Aorta (tissue), 5 donors: ENCODE data around the gene NFIX. TPM values are rescaled to one million over a fixed set of nuclear protein-coding genes. Genes with fewer than 3 reads are reported as not detected.

Experiments
- ATAC-seq: fragments of 200-7000 bp; cut with Tn5 transposase; one replicate; pipeline ENCODE4 v1.9.1; 2022; ENCODE audit warnings: moderate library complexity; ENCODE audit not compliant: low FRiP score
- DNase-seq, 2 donors: peaks; one replicate each; pipeline ENCODE4 v3.0.0-alpha.2; 2020
- H3K27ac ChIP-seq, 2 donors: one replicate each; pipeline ENCODE4 v1.5.1; 2013; ENCODE audit warnings: low read length in 2 of 2, mild to moderate bottlenecking in 2 of 2, moderate library complexity in 2 of 2, control low read depth in 1 of 2, inconsistent platforms in 1 of 2, low read depth in 1 of 2
- H3K27me3 ChIP-seq, 2 donors: one replicate each; pipeline ENCODE4 v1.6.1; 2013; ENCODE audit warnings: control low read depth in 1 of 2, low read length in 1 of 2, mild to moderate bottlenecking in 1 of 2, moderate library complexity in 1 of 2; ENCODE audit not compliant: insufficient read depth in 2 of 2, control insufficient read depth in 1 of 2
- H3K36me3 ChIP-seq, 2 donors: one replicate each; pipeline ENCODE4 v1.6.1; 2013; ENCODE audit warnings: control low read depth in 1 of 2, low read length in 1 of 2, mild to moderate bottlenecking in 1 of 2; ENCODE audit not compliant: insufficient read depth in 2 of 2, control insufficient read depth in 1 of 2
- H3K4me1 ChIP-seq, 2 donors: one replicate each; pipeline ENCODE4 v1.6.1; 2013; ENCODE audit warnings: low read length in 2 of 2, control low read depth in 1 of 2, mild to moderate bottlenecking in 1 of 2, moderate library complexity in 1 of 2; ENCODE audit not compliant: insufficient read depth in 2 of 2, control insufficient read depth in 1 of 2
- H3K4me3 ChIP-seq, 2 donors: one replicate each; pipeline ENCODE4 v1.5.1; 2013; ENCODE audit warnings: low read length in 2 of 2, control low read depth in 1 of 2, mild to moderate bottlenecking in 1 of 2
- H3K9me3 ChIP-seq: one replicate; pipeline ENCODE4 v1.6.1; 2013; ENCODE audit warnings: mild to moderate bottlenecking, low read length; ENCODE audit not compliant: control insufficient read depth
- WGBS, 2 donors: extraction: QIAGEN DNeasy Blood & Tissue Kit; methylation state at CpG; one replicate each; pipeline ENCODE4 v1.1.7; 2013; 5-methylcytosine and 5-hydroxymethylcytosine counted together
- intact Hi-C, 2 donors: fragments of 100-400 bp; cut with DNase I; formaldehyde crosslinking; loops; one replicate each; pipeline versions ENCODE4 v1.14.2 to v1.15.0; 2022
- polyA plus RNA-seq, 2 donors: library from polyadenylated mRNA; stranded (reverse); fragments of 200-250 nt; gene quantifications; one replicate each; pipeline ENCODE4 v1.2.3, GENCODE V29; 2013
- total RNA-seq, 2 donors: library from RNA; stranded (reverse); fragmentation: NEBNext Ultra II Directional; extraction: Animal tissue kit (Norgen Biotek cat#: 25700); gene quantifications; one replicate each; pipeline ENCODE4 v1.2.1, GENCODE V29; 2021
- donor health status: healthy with polysubstance abuse.
- donor health status: Bipolar disorder and iron deficiency.
- donor health status: DM: no; HTN: no; CAD: no.
- donor health status: DM: no; HTN: no; CAD: no.
- donor health status: DM: yes; HTN: yes; CAD: no.

Gene NFIX
- total and polyA plus RNA-seq, 4 donors, result 45.5 to 327 (median 117) TPM

DNA sequence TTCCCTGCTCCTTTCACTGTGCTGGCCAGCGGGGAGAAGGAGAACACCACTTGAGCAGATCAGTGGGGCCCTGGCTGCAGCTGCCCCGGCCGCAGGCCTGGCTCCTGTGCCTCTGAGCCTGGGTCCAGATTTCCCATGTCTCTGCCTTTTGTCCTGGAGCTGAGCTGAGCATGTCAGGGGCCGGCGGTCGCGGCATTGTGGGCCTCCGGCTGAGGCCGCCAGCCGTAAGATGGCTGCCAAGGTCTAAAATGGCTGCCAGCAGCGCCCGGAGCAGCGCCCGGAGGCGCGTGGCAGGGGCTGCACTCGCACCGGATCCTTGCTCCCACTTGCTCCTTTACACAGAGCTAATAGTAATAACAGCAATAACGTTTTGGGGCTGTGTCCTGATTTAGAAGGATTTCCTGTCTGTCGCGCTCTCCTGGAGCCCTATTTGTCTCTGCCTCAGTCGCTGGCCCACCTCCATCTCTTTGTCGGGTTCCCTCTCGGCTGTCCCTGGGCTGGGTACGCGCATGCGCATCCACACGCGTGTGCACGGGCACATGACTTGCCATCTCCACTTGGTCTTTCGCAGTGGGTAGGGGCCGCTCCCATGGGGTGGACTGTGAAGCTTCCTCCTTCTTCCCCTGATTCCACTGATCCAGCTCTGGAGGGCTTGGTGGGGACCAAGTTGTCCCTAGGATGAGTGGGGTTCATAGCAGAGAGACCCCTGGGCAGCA, 75.3 kb downstream of the NFIX start:
- no peak overlapping the region for H3K4me3 ChIP-seq

DNA sequence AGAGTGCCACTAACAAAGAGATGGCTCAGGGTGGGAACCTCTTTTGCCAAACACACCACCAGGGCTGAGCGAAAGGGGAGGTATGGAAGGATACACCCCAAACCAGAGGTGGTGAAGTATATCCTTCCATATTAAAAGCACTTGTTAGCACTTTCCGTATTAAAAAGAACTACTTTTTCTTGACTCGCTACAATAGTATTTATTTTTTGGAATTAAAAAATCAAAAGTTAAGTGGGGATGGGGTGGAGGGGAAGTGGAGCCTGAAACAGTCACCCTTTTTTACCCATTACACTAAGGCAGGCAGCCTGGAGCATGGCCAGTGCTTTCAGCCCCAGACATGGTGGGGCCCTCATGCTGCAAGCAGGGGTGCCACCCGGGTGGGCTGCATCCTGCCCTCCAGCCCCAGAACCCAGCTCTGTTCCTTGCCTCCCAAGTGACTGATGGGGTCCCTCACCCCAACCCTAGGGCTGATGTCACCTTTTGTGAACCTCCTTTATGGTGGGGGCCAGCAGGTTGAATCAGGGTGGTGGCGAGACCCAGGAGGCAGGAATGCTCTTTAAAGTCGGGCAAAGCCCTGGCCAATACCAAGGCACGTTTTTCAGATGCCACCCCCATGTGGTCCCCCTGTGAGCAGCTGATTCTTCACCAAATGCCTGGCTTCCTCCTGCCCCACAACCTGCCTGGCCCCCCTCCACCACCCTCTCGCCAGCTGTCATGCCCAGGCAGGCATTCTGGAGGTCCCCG, 76.3 kb downstream of the NFIX start:
- Histone ChIP-seq H3K36me3 (no peaks in the 10 kb centered on the region), H3K4me3 (no peak overlapping the region), H3K27ac (peak overlapping the region in 1 of 2 donors; percentile 71), H3K4me1 (no peaks in the 10 kb centered on the region), H3K27me3 (no peaks in the 10 kb centered on the region), H3K9me3 (no peaks in the 10 kb centered on the region)
- 33 to 35% methylated on average over 9 of the region's 9 CpGs for WGBS, 2 donors
- DNase-seq (no peak), ATAC-seq (no peak)
- intact Hi-C loops, result no loop called here

More for the DNA sequence above, 75.3 kb downstream of the NFIX start:
- peak overlapping the region; percentile 31 to 71 for H3K27ac ChIP-seq
- no peaks in the 10 kb centered on the region for H3K27me3 ChIP-seq
- ATAC-seq (peak; percentile 33), DNase-seq (no peak)
- no peaks in the 10 kb centered on the region for H3K36me3 ChIP-seq
- H3K4me1 ChIP-seq, result no peaks in the 10 kb centered on the region
- no peaks in the 10 kb centered on the region for H3K9me3 ChIP-seq
- intact Hi-C loops, result no loop called here
- WGBS, 2 donors, result 32 to 47% methylated on average over 32 of the region's 32 CpGs

DNA sequence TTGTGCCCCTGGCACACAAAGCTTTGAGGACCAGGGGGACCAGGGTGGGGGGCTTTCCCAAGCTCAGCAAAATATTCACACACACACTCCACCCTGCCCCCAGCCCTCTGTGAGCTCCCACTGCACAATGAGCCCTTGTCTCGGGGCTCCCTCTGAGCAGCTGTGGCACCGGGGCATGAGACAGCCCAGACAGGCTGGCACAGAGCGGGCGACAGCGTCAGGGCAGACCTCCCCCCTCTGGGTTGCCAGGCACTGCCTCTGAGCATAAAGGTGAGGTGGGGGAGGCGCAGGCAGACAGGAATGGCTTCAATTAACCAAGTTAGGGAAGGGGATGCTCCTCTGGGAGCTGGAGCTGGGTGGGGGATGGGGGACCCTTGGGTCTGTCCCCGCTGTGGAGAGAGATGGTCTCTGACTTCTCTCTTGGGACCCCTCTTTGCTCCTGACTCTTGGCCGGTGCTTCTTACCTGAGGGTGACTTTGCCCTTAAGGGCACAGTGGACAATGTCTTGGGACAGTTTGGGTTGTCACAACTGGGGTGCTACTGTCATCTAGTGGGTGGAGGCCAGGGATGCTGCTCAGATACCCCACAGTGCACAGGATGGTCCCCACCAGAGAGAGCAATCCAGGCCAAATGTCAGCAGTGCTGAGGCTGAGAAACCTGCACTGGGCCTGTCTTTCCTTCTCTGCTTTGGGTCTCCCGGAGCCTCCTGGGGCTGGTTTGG, 77.1 kb downstream of the NFIX start:
- WGBS, 2 donors, result 38 to 50% methylated on average over 8 to 9 of the region's 9 CpGs
- Histone ChIP-seq H3K36me3 (no peaks in the 10 kb centered on the region), H3K27me3 (no peaks in the 10 kb centered on the region), H3K4me3 (no peak overlapping the region), H3K27ac (peak overlapping the region in 1 of 2 donors; percentile 0), H3K4me1 (no peaks in the 10 kb centered on the region), H3K9me3 (no peaks in the 10 kb centered on the region)
- intact Hi-C loops, result no loop called here
- DNase-seq (no peak), ATAC-seq (no peak)

DNA sequence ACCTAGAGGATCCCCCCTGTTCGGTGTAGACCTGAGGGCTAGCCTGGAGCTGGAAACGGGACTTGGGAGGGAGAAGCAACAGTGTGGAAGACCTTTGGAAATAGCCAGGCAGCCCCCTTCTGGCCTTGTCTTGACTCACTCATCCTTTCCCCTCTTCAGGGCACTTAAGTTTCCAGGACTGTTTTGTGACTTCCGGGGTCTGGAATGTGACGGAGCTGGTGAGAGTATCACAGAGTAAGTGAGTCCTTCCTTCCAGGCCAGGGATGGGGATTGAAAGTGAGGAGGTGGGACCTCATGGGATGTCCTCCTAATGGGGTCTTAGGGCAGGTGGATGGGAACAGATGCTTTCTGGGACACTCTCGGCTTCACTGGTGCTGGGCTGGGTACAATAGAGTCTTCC, 78.0 kb downstream of the NFIX start:
- Histone ChIP-seq H3K4me3 (no peak overlapping the region), H3K27me3 (no peaks in the 10 kb centered on the region), H3K36me3 (no peaks in the 10 kb centered on the region), H3K27ac (peak overlapping the region in 1 of 2 donors; percentile 13), H3K4me1 (no peaks in the 10 kb centered on the region), H3K9me3 (no peaks in the 10 kb centered on the region)
- ATAC-seq, result no peak
- DNase-seq, result no peak
- 61 to 71% methylated on average over 5 of the region's 5 CpGs for WGBS, 2 donors
- intact Hi-C loops, result no loop called here

DNA sequence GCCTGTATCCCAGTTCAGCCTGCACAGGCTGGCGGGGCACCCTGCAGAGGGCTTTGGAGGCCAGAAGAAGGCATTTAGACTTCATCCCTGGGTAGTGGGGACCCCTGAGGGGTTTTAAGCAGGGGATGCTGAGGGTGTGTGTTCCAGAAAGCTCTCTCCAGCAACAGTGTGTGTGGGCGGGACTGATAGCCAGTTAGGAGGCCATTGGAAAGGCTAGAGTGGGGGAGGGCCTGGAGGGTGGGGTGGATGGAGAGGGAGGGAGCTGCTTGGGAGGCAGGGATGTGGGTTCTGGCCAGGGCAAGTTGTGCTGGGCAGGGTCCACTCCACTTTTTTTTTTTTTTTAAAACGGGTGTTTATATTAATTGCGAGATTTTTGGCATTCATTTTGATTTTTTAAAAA, 79.1 kb downstream of the NFIX start:
- intact Hi-C loops, result no loop called here
- Histone ChIP-seq H3K4me3 (no peak overlapping the region), H3K9me3 (no peaks in the 10 kb centered on the region), H3K27me3 (no peaks in the 10 kb centered on the region), H3K4me1 (no peaks in the 10 kb centered on the region), H3K27ac (no peak overlapping the region), H3K36me3 (no peaks in the 10 kb centered on the region)
- WGBS, 2 donors, result 45 to 49% methylated on average over 4 of the region's 4 CpGs
- ATAC-seq, result no peak
- DNase-seq, result no peak

DNA sequence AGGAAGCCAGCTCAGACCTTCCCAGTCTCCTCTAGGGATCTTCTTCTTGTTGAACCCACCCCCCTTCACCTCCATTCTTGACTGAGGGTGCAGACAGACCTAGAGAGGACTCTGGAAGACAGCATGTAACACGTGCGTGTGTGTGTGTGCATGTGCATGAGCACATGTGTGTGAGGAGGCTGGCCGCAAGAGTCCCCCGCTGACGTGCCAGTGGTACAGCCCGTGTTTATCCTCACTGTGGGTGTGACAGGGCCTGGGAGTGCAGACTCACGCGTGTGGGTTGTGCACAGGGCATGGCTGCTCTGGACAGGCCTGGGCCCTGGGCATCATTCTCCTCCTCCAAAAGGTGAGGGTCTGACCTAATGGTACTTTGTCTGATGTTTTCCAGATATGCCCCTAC, 81.0 kb downstream of the NFIX start:
- WGBS, 2 donors, result 12 to 14% methylated on average over 8 of the region's 8 CpGs
- DNase-seq, result no peak
- Histone ChIP-seq H3K4me3 (no peak overlapping the region), H3K9me3 (no peaks in the 10 kb centered on the region), H3K27ac (peak overlapping the region in 1 of 2 donors; percentile 15), H3K36me3 (no peaks in the 10 kb centered on the region), H3K27me3 (no peaks in the 10 kb centered on the region), H3K4me1 (no peaks in the 10 kb centered on the region)
- no peak for ATAC-seq
- intact Hi-C loops, result no loop called here

DNA sequence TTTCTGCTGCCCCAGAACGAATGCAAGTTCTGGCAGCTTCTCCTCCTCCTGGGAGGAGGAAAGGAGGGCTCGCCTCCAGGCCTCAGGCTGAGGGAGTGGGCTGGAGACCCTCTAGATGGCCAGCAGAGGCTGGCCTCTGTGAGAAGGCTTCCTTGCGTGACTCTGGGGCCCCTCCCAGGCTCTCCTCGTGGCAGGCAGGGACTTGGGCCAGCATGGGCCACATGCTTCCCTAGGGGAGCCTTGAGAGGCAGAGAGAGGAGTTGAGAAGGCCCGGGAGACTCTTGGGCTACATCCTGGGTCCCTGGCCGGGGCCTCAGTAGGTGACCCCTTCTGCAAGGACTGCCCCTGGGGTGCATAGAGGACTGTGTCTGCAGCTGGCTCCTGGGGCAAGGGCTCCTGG, 81.5 kb downstream of the NFIX start:
- peak; percentile 43 for ATAC-seq
- Histone ChIP-seq H3K27me3 (no peaks in the 10 kb centered on the region), H3K4me3 (no peak overlapping the region), H3K36me3 (no peaks in the 10 kb centered on the region), H3K4me1 (no peaks in the 10 kb centered on the region), H3K27ac (peak overlapping the region in 1 of 2 donors; percentile 15), H3K9me3 (no peaks in the 10 kb centered on the region)
- intact Hi-C loops, result no loop called here
- DNase-seq, result no peak
- WGBS, 2 donors, result 6% methylated on average over 5 to 6 of the region's 6 CpGs

DNA sequence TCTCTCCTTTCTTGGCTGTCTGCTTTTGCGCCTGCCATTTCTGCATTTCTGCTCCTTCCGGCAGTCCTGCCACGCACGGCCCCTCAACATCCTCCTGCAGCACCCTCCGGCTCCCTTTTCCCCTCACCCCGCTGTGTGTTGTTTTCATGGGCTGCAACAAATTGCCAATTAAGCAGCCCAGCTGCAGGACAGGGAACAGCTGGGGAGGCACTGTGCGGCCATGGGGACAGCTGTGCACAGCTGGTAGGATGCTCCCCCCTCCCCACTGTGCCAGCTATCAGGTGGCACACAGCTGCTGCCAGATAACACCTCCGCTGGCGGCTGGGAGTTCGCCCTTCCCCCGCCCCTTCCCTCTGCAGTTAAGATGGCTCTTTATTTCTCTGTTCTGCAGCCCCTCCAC, 82.0 kb downstream of the NFIX start:
- no peak overlapping the region for H3K4me3 ChIP-seq
- H3K27me3 ChIP-seq, result no peaks in the 10 kb centered on the region
- no peaks in the 10 kb centered on the region for H3K36me3 ChIP-seq
- no peaks in the 10 kb centered on the region for H3K4me1 ChIP-seq
- intact Hi-C loops, result no loop called here
- H3K9me3 ChIP-seq, result no peaks in the 10 kb centered on the region
- H3K27ac ChIP-seq, result peak overlapping the region in 1 of 2 donors; percentile 15
- no peak for DNase-seq
- WGBS, 2 donors, result 16 to 21% methylated on average over 10 to 11 of the region's 11 CpGs
- ATAC-seq, result no peak
